HCT116 (cell line): ENCODE measurements around the gene ANKMY2. TPM values are rescaled to one million over a fixed set of nuclear protein-coding genes. Genes with fewer than 3 reads are reported as not detected.

ENCODE experiments used
- ATAC-seq: fragments of 200-7000 bp; cut with Tn5 transposase; 2 replicates; pipeline ENCODE4 v1.9.1; 2020; ENCODE audit warnings: mild to moderate bottlenecking, moderate library complexity
- BruUV-seq: library from RNA; stranded (reverse); fragments of 400-500 nt; replicated peaks from 2 replicates; lab custom pipeline; 2021; lab: Mats Ljungman, UMichigan
- CTCF ChIA-PET: fragments of 300-600 bp; sonication (Branson Sonifier 250); formaldehyde crosslinking; loops from one replicate; lab custom pipeline; 2021; ENCODE audit warnings: antibody characterized with exemption; lab: Charles Lee
- POLR2A ChIA-PET: fragments of 300-600, 350-600 bp; sonication (Branson Sonifier 250); formaldehyde crosslinking; loops from one replicate; lab custom pipeline; 2021; ENCODE audit warnings: antibody characterized with exemption; lab: Charles Lee
- RAD21 ChIA-PET, 2 experiments: fragments of 300-600 bp; sonication (Branson Sonifier 250); formaldehyde crosslinking; loops; one replicate each; lab custom pipeline; 2023; ENCODE audit warnings: low total read pairs in 2 of 2; ENCODE audit not compliant: uncharacterized antibody in 2 of 2, unreplicated experiment in 2 of 2, low non-redundant PET in 1 of 2; lab: Charles Lee
- DNase-seq: peaks from one replicate; pipeline ENCODE4 v3.0.0-alpha.2; 2010; ENCODE audit warnings: low read depth, low spot score
- H2AFZ ChIP-seq: fragments of 200-600 bp; shearing (Covaris generic), sonication (generic); 2 replicates; pipeline ENCODE4 v1.6.1; 2017; ENCODE audit warnings: low read depth, mixed run types, mixed read lengths, antibody characterized with exemption, low read length; ENCODE audit not compliant: poor library complexity, severe bottlenecking
- H3K27ac ChIP-seq: 2 replicates; pipeline ENCODE4 v1.5.1; 2012; ENCODE audit warnings: low read depth, low read length
- H3K27me3 ChIP-seq: fragments of 200-600 bp; sonication (generic); 2 replicates; pipeline ENCODE4 v1.6.1; 2016; ENCODE audit warnings: mixed run types, low read length, mixed read lengths; ENCODE audit not compliant: insufficient read depth
- H3K36me3 ChIP-seq, 2 experiments: fragments of 200-500 bp in 1 of 2; fragments of 200-600 bp in 1 of 2; sonication (Bioruptor generic) in 1 of 2; sonication (generic) in 1 of 2; 2 replicates each; pipeline versions ENCODE4 v1.5.1 to v1.6.1; 2014 to 2016; ENCODE audit warnings: low read length in 2 of 2, inconsistent platforms in 1 of 2, mixed read lengths in 1 of 2, mixed run types in 1 of 2; ENCODE audit not compliant: insufficient read depth in 2 of 2, control insufficient read depth in 1 of 2
- H3K4me1 ChIP-seq, 2 experiments: fragments of 200-600 bp in 1 of 2; sonication (generic) in 1 of 2; 2 replicates each; pipeline versions ENCODE4 v1.5.1 to v1.6.1; 2012 to 2017; ENCODE audit warnings: low read length in 2 of 2, inconsistent platforms in 1 of 2, mild to moderate bottlenecking in 1 of 2, mixed read lengths in 1 of 2, mixed run types in 1 of 2, moderate library complexity in 1 of 2; ENCODE audit not compliant: insufficient read depth in 2 of 2, control insufficient read depth in 1 of 2
- H3K4me2 ChIP-seq: fragments of 200-600 bp; sonication (generic); 2 replicates; pipeline ENCODE4 v1.6.1; 2017; ENCODE audit warnings: mixed run types, low read length, mixed read lengths
- H3K4me3 ChIP-seq, 2 experiments: fragments of 200-600 bp in 1 of 2; sonication (generic) in 1 of 2; replicated peaks in 1 of 2; 2 replicates each; pipeline ENCODE4 v1.5.1; 2011 to 2016; ENCODE audit warnings: low read length in 2 of 2, control low read depth in 1 of 2, low read depth in 1 of 2, mild to moderate bottlenecking in 1 of 2, mixed read lengths in 1 of 2, mixed run types in 1 of 2
- H3K79me2 ChIP-seq: fragments of 200-600 bp; sonication (generic); 2 replicates; pipeline ENCODE4 v1.6.1; 2017; ENCODE audit warnings: mild to moderate bottlenecking, mixed run types, low read length, moderate library complexity, mixed read lengths; ENCODE audit not compliant: insufficient read depth
- H3K9ac ChIP-seq: fragments of 200-600 bp; sonication (generic); 2 replicates; pipeline ENCODE4 v1.6.1; 2016; ENCODE audit warnings: low read length, mixed read lengths
- H3K9me2 ChIP-seq: fragments of 200-600 bp; sonication (generic), shearing (Covaris generic); 2 replicates; pipeline ENCODE4 v1.6.1; 2017; ENCODE audit warnings: mixed run types, mild to moderate bottlenecking, moderate library complexity; ENCODE audit not compliant: insufficient read depth
- H3K9me3 ChIP-seq, 2 experiments: fragments of 200-500 bp in 1 of 2; fragments of 200-600 bp in 1 of 2; sonication (Bioruptor generic) in 1 of 2; sonication (generic) in 1 of 2; 2 replicates each; pipeline ENCODE4 v1.6.1; 2014 to 2017; ENCODE audit warnings: low read length in 2 of 2, mixed read lengths in 2 of 2, inconsistent platforms in 1 of 2, low read depth in 1 of 2, mild to moderate bottlenecking in 1 of 2, mixed run types in 1 of 2, moderate library complexity in 1 of 2; ENCODE audit not compliant: control insufficient read depth in 1 of 2, insufficient read depth in 1 of 2
- H4K20me1 ChIP-seq: fragments of 200-600 bp; sonication (generic), shearing (Covaris generic); 2 replicates; pipeline ENCODE4 v1.6.1; 2017; ENCODE audit warnings: mixed run types, mild to moderate bottlenecking, moderate library complexity; ENCODE audit not compliant: insufficient read depth
- CBX3 ChIP-seq: IDR thresholded peaks from 2 replicates; pipeline ENCODE4 v1.6.1; 2012; ENCODE audit warnings: low read depth
- CEBPB ChIP-seq: IDR thresholded peaks from 2 replicates; pipeline ENCODE4 v1.6.1; 2012; ENCODE audit warnings: low read depth
- EGR1 ChIP-seq: IDR thresholded peaks from 2 replicates; pipeline ENCODE4 v1.6.1; 2012; ENCODE audit warnings: low read depth
- EZH2 ChIP-seq: fragments of 200-600 bp; sonication (generic); IDR thresholded peaks from 2 replicates; pipeline ENCODE4 v1.6.1; 2017; ENCODE audit warnings: antibody characterized with exemption, mixed run types
- JUND ChIP-seq: IDR thresholded peaks from 2 replicates; pipeline ENCODE4 v1.6.1; 2012
- POLR2AphosphoS5 ChIP-seq: IDR thresholded peaks from 2 replicates; pipeline ENCODE4 v1.6.1; 2011; ENCODE audit warnings: mild to moderate bottlenecking, low read depth, low read length, moderate library complexity
- RAD21 ChIP-seq: IDR thresholded peaks from 2 replicates; pipeline ENCODE4 v1.6.1; 2012; ENCODE audit warnings: low read depth, mild to moderate bottlenecking
- SIN3A ChIP-seq: IDR thresholded peaks from 2 replicates; pipeline ENCODE4 v1.6.1; 2012; ENCODE audit warnings: low read depth
- SRF ChIP-seq: IDR thresholded peaks from 2 replicates; pipeline ENCODE4 v1.6.1; 2012; ENCODE audit warnings: low read depth
- YY1 ChIP-seq: IDR thresholded peaks from 2 replicates; pipeline ENCODE4 v1.6.1; 2011; ENCODE audit warnings: low read length, low read depth, moderate library complexity, mild to moderate bottlenecking; ENCODE audit not compliant: insufficient replicate concordance; ENCODE audit errors: extremely low read depth
- ZFX ChIP-seq: fragments of 450-650 bp; IDR thresholded peaks from 2 replicates; pipeline ENCODE4 v1.6.1; 2017
- ZNF274 ChIP-seq: fragments of 200-500 bp; sonication (Bioruptor generic); IDR thresholded peaks from 2 replicates; pipeline ENCODE4 v1.6.1; 2014; ENCODE audit warnings: mild to moderate bottlenecking, low read depth, low read length, inconsistent platforms
- intact Hi-C: fragments of 100-400 bp; cut with micrococcal nuclease; formaldehyde crosslinking; loops from 2 replicates; pipeline ENCODE4 v1.10.0; 2022
- total RNA-seq: library from RNA; stranded (reverse); gene quantifications from one replicate; pipeline ENCODE4 v1.2.1, GENCODE V29; 2021; ENCODE audit not compliant: unreplicated experiment
- TF ChIP-seq, protein P1 (sequence below): IDR thresholded peaks from 2 replicates; pipeline ENCODE4 v1.6.1; 2012
- TF ChIP-seq, protein P2 (sequence below): IDR thresholded peaks from 2 replicates; pipeline ENCODE4 v1.6.1; 2012
- TF ChIP-seq, protein P3 (sequence below): IDR thresholded peaks from 2 replicates; pipeline ENCODE4 v1.6.1; 2012; ENCODE audit warnings: low read depth

The ANKMY2 gene
- total RNA-seq, 1 experiment from 2014 or later = 24.9 TPM

DNA sequence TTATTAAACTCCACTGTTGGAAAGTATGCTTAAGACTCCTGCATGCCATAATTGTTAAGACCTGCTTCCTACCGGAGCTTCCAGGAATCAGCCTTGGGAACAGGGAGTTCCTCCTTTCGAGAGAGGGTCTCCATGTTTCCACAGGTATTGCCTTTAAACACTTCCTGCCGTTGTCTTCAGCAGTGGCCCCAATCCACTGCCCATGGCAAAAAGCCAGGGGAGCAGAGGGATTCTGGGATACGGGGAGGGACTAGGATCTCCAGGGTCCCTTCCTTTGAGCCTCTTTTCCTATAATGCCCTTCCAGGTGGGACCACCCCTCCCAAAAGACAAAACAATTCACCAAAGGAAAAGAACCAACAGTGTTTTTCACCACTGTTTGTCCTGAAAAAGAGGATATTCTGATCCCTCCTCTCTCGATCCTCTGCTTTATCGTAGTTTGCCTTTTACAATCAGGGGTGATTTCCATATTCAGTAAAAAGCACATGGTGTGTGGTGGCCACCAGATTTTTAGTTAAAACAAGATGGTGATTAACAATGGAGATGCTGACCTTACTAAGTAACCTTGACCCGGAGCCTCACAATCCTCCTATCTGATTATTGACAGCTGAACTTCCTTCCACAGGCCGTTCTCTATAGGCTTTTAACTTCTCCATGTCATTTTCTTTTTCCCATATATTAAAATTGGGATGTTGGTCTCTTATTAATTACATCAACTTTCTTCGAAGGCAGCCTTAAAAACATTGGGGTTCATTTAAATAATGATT lies 82.9 kb downstream of the ANKMY2 start (continued):
- TF ChIP-seq, protein P1, sequence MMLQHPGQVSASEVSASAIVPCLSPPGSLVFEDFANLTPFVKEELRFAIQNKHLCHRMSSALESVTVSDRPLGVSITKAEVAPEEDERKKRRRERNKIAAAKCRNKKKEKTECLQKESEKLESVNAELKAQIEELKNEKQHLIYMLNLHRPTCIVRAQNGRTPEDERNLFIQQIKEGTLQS = no peak
- no peak for TF ChIP-seq YY1

DNA sequence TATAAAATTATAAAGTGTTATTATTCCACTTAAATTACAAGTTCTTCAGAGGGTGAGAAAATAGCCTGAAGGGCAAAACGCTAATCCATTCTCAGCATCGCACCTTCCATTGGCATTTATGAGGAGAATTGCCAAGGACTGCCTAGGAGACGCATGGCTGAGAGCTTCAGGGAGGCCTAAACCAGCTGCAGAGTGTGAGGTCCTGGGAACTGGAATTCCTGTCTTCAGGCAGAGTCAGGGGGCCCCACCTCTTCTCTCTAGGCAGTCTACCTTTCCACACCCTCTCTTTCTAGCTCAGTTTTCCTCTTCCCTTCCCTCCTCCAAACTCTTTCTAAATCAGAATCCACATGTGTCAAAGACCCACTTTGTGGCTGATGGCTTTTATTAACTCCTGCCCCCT lies 83.6 kb downstream of the ANKMY2 start:
- no peaks in the 10 kb centered on the region for H4K20me1 ChIP-seq
- RAD21 ChIA-PET = no interaction called here
- TF ChIP-seq, protein P1 = no peak
- TF ChIP-seq ZFX (no peak), CBX3 (no peak), SIN3A (no peak), EZH2 (no peak), EGR1 (no peak), SRF (no peak), CEBPB (no peak), POLR2AphosphoS5 (no peak), RAD21 (no peak), ZNF274 (no peak), JUND (no peak)
- TF ChIP-seq, protein P2, sequence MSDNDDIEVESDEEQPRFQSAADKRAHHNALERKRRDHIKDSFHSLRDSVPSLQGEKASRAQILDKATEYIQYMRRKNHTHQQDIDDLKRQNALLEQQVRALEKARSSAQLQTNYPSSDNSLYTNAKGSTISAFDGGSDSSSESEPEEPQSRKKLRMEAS = no peak
- TF ChIP-seq, protein P3, sequence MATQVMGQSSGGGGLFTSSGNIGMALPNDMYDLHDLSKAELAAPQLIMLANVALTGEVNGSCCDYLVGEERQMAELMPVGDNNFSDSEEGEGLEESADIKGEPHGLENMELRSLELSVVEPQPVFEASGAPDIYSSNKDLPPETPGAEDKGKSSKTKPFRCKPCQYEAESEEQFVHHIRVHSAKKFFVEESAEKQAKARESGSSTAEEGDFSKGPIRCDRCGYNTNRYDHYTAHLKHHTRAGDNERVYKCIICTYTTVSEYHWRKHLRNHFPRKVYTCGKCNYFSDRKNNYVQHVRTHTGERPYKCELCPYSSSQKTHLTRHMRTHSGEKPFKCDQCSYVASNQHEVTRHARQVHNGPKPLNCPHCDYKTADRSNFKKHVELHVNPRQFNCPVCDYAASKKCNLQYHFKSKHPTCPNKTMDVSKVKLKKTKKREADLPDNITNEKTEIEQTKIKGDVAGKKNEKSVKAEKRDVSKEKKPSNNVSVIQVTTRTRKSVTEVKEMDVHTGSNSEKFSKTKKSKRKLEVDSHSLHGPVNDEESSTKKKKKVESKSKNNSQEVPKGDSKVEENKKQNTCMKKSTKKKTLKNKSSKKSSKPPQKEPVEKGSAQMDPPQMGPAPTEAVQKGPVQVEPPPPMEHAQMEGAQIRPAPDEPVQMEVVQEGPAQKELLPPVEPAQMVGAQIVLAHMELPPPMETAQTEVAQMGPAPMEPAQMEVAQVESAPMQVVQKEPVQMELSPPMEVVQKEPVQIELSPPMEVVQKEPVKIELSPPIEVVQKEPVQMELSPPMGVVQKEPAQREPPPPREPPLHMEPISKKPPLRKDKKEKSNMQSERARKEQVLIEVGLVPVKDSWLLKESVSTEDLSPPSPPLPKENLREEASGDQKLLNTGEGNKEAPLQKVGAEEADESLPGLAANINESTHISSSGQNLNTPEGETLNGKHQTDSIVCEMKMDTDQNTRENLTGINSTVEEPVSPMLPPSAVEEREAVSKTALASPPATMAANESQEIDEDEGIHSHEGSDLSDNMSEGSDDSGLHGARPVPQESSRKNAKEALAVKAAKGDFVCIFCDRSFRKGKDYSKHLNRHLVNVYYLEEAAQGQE = no peak
- no peak overlapping the region for H3K9ac ChIP-seq
- intact Hi-C loops = no loop called here
- H3K9me2 ChIP-seq = no peaks in the 10 kb centered on the region
- H3K4me2 ChIP-seq = no peak overlapping the region
- no peaks in the 10 kb centered on the region; a peak in 1 of 4 replicates for H3K4me1 ChIP-seq
- ATAC-seq (no peak), DNase-seq (no peak)
- POLR2A ChIA-PET = no interaction called here
- no peaks in the 10 kb centered on the region for H3K79me2 ChIP-seq
- H2AFZ ChIP-seq = no peak overlapping the region
- H3K27me3 ChIP-seq = no peaks in the 10 kb centered on the region
- no peak overlapping the region for H3K4me3 ChIP-seq
- CTCF ChIA-PET = no interaction called here
- no peaks in the 10 kb centered on the region for H3K9me3 ChIP-seq
- no peak overlapping the region for H3K27ac ChIP-seq
- H3K36me3 ChIP-seq = no peaks in the 10 kb centered on the region
- no TSS peak for BruUV-seq
